Heart right ventricle (tissue), 16 donors: Measurements from ENCODE around the gene RNU2-63P. TPM values are rescaled to one million over a fixed set of nuclear protein-coding genes. Genes with fewer than 3 reads are reported as not detected.
"Not testable (repeated sequence)": the region's sequence is repeated elsewhere in the genome, so short reads cannot be mapped to it uniquely, and the experiment has no call there.

ENCODE experiments used
- ATAC-seq, 8 donors: fragments of 200-7000 bp; cut with Tn5 transposase; one replicate each; pipeline ENCODE4 v1.9.1; 2020; ENCODE audit warnings: mild to moderate bottlenecking in 8 of 8, moderate library complexity in 8 of 8, moderate number of reproducible peaks in 1 of 8
- DNase-seq, 2 donors: peaks; one replicate each; pipeline ENCODE4 v3.0.0-alpha.2; 2020
- H3K27ac ChIP-seq, 10 donors: fragments of 200-600 bp; sonication (generic) in 2 of 10; one replicate each; pipeline versions ENCODE4 v1.5.0 to v1.8.0; 2020 to 2022; ENCODE audit warnings: mild to moderate bottlenecking in 3 of 10
- H3K27me3 ChIP-seq, 7 donors: fragments of 200-600 bp; one replicate each; pipeline ENCODE4 v1.8.0; 2021 to 2022; ENCODE audit warnings: mild to moderate bottlenecking in 2 of 7
- H3K36me3 ChIP-seq, 9 donors: fragments of 200-600 bp; sonication (generic) in 1 of 9; one replicate each; pipeline versions ENCODE4 v1.5.0 to v1.8.0; 2020 to 2022; ENCODE audit warnings: mild to moderate bottlenecking in 2 of 9
- H3K4me1 ChIP-seq, 9 donors: fragments of 200-600 bp; sonication (generic) in 1 of 9; one replicate each; pipeline versions ENCODE4 v1.5.0 to v1.8.0; 2020 to 2022; ENCODE audit warnings: mild to moderate bottlenecking in 4 of 9
- H3K4me3 ChIP-seq, 10 donors: fragments of 200-600 bp; sonication (generic) in 2 of 10; one replicate each; pipeline versions ENCODE4 v1.5.0 to v1.8.0; 2020 to 2022; ENCODE audit warnings: mild to moderate bottlenecking in 7 of 10, moderate library complexity in 2 of 10
- H3K9me3 ChIP-seq, 11 donors: fragments of 200-600 bp in 10 of 11; sonication (generic) in 2 of 11; one replicate each; pipeline versions ENCODE4 v1.5.0 to v1.8.0; 2013 to 2022; ENCODE audit warnings: mild to moderate bottlenecking in 2 of 11, control low read depth in 1 of 11, moderate library complexity in 1 of 11
- CTCF ChIP-seq, 9 donors: fragments of 200-600 bp; sonication (generic) in 2 of 9; IDR thresholded peaks; one replicate each; pipeline versions ENCODE4 v1.5.0 to v1.8.0; 2021 to 2022; ENCODE audit warnings: antibody characterized with exemption in 9 of 9, mild to moderate bottlenecking in 5 of 9, moderate library complexity in 1 of 9
- WGBS, 2 donors: extraction: QIAGEN DNeasy Blood & Tissue Kit; methylation state at CpG; one replicate each; pipeline ENCODE4 v1.1.7; 2013; ENCODE audit warnings: inconsistent platforms in 1 of 2; 5-methylcytosine and 5-hydroxymethylcytosine counted together
- intact Hi-C, 10 donors: fragments of 100-400 bp; cut with DNase I; formaldehyde crosslinking; loops; one replicate each; pipeline versions ENCODE4 v1.11.1 to v1.14.2; 2022
- polyA plus RNA-seq, 2 donors: library from polyadenylated mRNA; stranded (reverse); fragments of 200-250 nt; gene quantifications; one replicate each; pipeline ENCODE4 v1.2.3, GENCODE V29; 2013
- total RNA-seq, 10 donors: library from RNA; stranded (reverse); fragmentation: NEBNext Ultra II Directional in 3 of 10; extraction: Animal tissue kit (Norgen Biotek cat#: 25700) in 3 of 10; gene quantifications; one replicate each; pipeline versions ENCODE4 v1.2.1 to v1.2.4, GENCODE V29; 2021 to 2023
- donor health status: Arrhythmogenic right ventricular cardiomyopathy.
- donor health status: ischemic (EF 13 %, LVEDD 7.1; RV severe dilation, severe dysfunction).
- donor health status: healthy with polysubstance abuse.
- donor health status: DM: no; HTN: yes; CAD: no.
- donor health status: DM: no; HTN: no; CAD: no.
- donor health status: ischemic (EF 25% LVEDD 6.9; RV normal size, moderate dysfunction).
- donor health status: ischemic (EF 25% LVEDD 5.7; RV mildly dilated, moderate dysfunction).
- donor health status: healthy.
- donor health status: DM: yes; HTN: yes; CAD: no.
- donor health status: Ischemic cardiomyopathy.
- donor health status: ischemic (EF 35%, LVEDD 5.7; RV mildly dilated, moderate dysfunction).
- donor health status: nonischemic (EF 11% LVEDD 7.7; RV severe dilation, severe dysfunction).
- donor health status: DM: yes; HTN: yes; CAD: no.
- donor health status: PGD.
- donor health status: ischemic (EF 29% LVEDD 5.4; RV normal size, mild dysfunction).
- donor health status: nonischemic (EF 23%, LVEDD 6.1; RV moderate dilation, normal function).

RNU2-63P gene
- total and polyA plus RNA-seq, 12 donors: 4.0 to 7.0 TPM; not detected in 10

- Histone ChIP-seq H3K27ac (no peak overlapping the region), H3K27me3 (no peaks in the 10 kb centered on the region), H3K4me3 (no peak overlapping the region), H3K36me3 (peaks cover 0 to 15% (median 0%) of the 10 kb centered on the region in 9 donors), H3K9me3 (no peaks in the 10 kb centered on the region), H3K4me1 (peaks cover 0 to 40% (median 32%) of the 10 kb centered on the region in 9 donors)
- DNase-seq (no peak), ATAC-seq (no peak)
- 84 to 90% methylated on average over 3 of the region's 3 CpGs for WGBS, 2 donors
- intact Hi-C loops: no loop called here
- TF ChIP-seq CTCF (IDR thresholded peaks at IDR 0.05): no peak
These were observed 32.2 kb upstream of the RNU2-63P start for GRCh38 chr2:88048541-88048940.

- intact Hi-C loops, H3K9me3 ChIP-seq, ATAC-seq, H3K27me3 ChIP-seq, H3K4me3 ChIP-seq, DNase-seq, H3K27ac ChIP-seq: not testable (repeated sequence)
- Histone ChIP-seq H3K36me3 (peaks cover 0 to 19% (median 0%) of the 10 kb centered on the region in 9 donors), H3K4me1 (peaks cover 0 to 37% (median 16%) of the 10 kb centered on the region in 9 donors)
- WGBS, 2 donors: 97% methylated on average over 6 of the region's 6 CpGs
These were observed 29.2 kb upstream of the RNU2-63P start for GRCh38 chr2:88045561-88045960.

DNA sequence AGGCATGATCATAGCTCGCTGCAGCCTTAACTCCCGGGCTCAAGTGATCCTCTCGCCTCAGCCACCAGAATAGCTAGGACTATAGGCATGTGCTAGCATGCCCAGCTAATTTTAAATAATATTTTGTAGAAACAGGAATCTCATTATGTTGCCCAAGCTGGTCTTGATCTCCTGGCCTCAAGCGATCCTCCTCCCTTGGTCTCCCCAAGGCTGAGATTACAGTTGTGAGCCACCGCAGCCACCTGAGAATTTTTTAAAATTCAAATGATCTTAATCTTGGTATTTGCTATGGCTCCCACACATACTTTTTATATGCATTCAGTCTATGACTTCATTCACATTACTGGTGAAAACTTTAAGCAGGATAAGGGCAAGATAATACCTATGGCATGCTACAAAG is 26.1 kb upstream of the RNU2-63P start:
- intact Hi-C loops: no loop called here
- H3K36me3 ChIP-seq: peaks cover 0 to 10% (median 0%) of the 10 kb centered on the region in 9 donors
- ATAC-seq (no peak), DNase-seq (no peak)
- TF ChIP-seq CTCF (IDR thresholded peaks at IDR 0.05): no peak
- no peaks in the 10 kb centered on the region for H3K27me3 ChIP-seq
- WGBS, 2 donors: 95 to 97% methylated on average over 5 of the region's 5 CpGs
- no peaks in the 10 kb centered on the region for H3K9me3 ChIP-seq
- H3K27ac ChIP-seq: no peak overlapping the region
- H3K4me3 ChIP-seq: no peak overlapping the region
- peaks cover 0 to 37% (median 23%) of the 10 kb centered on the region in 9 donors for H3K4me1 ChIP-seq

- ATAC-seq (no peak), DNase-seq (no peak)
- no peaks in the 10 kb centered on the region for H3K9me3 ChIP-seq
- WGBS, 2 donors: 96 to 98% methylated on average over 4 of the region's 4 CpGs
- no peak overlapping the region for H3K4me3 ChIP-seq
- no peak overlapping the region for H3K27ac ChIP-seq
- no peaks in the 10 kb centered on the region for H3K27me3 ChIP-seq
- H3K4me1 ChIP-seq: peaks cover 0 to 44% (median 19%) of the 10 kb centered on the region in 9 donors
- TF ChIP-seq CTCF (IDR thresholded peaks at IDR 0.05): no peak
- H3K36me3 ChIP-seq: peaks cover 0 to 35% (median 6%) of the 10 kb centered on the region in 9 donors
- intact Hi-C loops: no loop called here
These were observed 22.1 kb upstream of the RNU2-63P start for GRCh38 chr2:88038263-88039105.

GRCh38 chr2:88036606-88037005 is 20.3 kb upstream of the RNU2-63P start:
- DNase-seq: no peak

More at GRCh38 chr2:88036606-88037005, 20.3 kb upstream of the RNU2-63P start:
- intact Hi-C loops: no loop called here
- no peak overlapping the region for H3K27ac ChIP-seq
- H3K4me3 ChIP-seq: no peak overlapping the region
- H3K9me3 ChIP-seq: no peaks in the 10 kb centered on the region
- H3K27me3 ChIP-seq: no peaks in the 10 kb centered on the region
- TF ChIP-seq CTCF (IDR thresholded peaks at IDR 0.05): no peak
- H3K4me1 ChIP-seq: peaks cover 0 to 34% (median 18%) of the 10 kb centered on the region in 9 donors
- ATAC-seq: no peak
- H3K36me3 ChIP-seq: peaks cover 0 to 51% (median 6%) of the 10 kb centered on the region in 9 donors
